Stimulated activated CD8-positive, alpha-beta memory T cell treated with anti-CD3 and anti-CD28 coated beads, Interleukin-4, amount 100 ng/mL, for 1 hour (primary cell): ENCODE results near the gene VWA8.
"Not testable (repeated sequence)": the region's sequence is repeated elsewhere in the genome, so short reads cannot be mapped to it uniquely, and the experiment has no call there.

ENCODE experiments used
- DNase-seq, 2 donors: peaks; one replicate each; pipeline ENCODE4 v3.0.0-alpha.2; 2020; ENCODE audit warnings: low read depth in 2 of 2, low spot score in 1 of 2

The VWA8 gene

DNA sequence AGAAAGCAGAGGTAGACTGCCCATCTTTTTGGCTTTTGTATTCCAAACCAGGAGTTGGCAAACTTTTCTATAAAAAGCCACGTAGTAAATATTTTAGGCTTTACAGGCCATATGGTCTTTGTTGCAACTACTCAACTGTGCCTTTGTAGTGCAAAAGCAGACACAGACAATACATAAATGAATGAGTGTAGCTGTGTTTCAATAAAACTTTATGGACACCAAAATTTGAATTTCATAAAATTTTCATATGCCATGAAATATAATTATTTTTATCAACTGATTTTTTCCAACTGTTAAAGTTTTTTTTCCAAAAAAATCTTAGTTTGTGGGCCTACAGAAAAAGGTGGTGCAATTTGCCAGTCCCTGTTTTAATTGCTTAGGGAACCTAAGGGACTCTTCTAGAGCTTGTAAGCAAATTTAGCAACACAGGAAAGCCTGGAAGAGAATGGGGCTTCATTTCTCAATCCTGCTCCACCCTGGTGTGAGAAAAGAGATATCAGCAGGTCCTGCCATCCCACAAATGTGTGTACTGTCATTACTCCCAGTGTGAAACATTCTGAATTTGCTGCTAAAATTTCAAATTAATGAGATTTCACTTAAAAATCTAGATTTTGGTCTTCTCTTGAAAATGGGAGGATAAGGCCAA, 309.4 kb downstream of the VWA8 start:
- DNase-seq: no peak

DNA sequence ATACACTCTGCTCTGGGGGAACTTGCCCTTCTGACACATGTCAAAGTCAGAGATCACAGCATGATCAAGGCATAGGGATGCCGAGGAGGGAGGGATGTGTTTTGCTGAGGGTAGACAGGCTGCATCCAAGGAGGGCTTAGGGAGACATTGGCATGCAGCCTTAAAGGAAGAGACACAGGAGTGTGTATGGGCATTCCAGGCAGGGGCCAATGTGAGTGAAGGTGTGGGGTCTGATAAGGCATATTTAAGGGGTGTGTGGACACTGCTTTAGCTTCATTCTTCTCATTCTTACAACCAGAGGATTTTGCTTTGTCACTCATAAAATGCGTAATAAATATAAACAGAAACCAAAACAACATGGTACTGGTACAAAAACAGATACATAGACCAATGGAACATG, 310.2 kb downstream of the VWA8 start:
- no peak for DNase-seq

DNA sequence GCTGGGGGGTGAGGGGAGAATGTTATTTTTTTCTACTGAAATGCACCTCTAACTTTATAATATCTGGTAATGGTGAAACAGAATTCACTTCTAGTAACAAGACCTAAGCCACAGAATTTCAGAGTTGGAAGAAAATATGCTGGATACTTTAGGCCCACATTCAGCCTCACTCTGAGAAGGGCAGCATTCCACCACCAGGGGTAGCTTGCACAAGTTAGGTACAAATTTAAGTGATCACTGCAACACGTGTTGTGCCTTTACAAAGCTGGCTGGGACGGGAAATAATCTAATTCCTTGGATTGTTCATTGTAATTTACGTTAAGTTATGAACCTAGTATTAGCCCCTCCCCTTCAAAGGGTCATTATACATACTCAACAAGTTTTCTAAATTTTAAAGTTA, 311.2 kb downstream of the VWA8 start:
- DNase-seq: no peak

DNA sequence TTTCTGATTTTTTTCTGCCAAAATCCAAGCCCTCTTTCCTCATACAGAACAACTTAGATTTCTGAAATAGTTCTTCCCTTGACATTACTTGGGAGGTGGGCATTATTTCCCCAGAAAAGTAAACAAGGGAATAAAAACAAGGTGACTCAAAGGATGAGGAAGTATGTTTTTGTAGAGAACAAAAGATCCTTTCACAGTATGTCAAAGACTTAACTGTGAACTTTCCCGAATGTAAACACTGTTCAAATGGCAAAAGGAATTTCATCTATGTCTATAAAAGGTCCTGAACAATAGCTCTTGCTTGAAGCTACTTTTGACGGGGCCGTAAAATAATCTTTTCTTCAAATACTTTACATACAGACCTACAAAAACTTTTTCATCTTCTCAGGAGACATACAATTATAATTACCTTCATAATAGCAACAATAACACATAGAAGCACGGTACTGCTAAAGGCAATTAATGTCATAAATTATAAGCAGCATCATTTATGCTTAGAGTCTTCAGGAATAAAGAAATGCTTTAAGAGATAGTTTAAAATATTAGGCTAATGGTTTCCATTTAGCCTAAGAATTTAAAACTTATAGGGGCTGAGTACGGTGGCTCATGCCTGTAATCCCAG, 312.5 kb downstream of the VWA8 start:
- no peak for DNase-seq

DNA sequence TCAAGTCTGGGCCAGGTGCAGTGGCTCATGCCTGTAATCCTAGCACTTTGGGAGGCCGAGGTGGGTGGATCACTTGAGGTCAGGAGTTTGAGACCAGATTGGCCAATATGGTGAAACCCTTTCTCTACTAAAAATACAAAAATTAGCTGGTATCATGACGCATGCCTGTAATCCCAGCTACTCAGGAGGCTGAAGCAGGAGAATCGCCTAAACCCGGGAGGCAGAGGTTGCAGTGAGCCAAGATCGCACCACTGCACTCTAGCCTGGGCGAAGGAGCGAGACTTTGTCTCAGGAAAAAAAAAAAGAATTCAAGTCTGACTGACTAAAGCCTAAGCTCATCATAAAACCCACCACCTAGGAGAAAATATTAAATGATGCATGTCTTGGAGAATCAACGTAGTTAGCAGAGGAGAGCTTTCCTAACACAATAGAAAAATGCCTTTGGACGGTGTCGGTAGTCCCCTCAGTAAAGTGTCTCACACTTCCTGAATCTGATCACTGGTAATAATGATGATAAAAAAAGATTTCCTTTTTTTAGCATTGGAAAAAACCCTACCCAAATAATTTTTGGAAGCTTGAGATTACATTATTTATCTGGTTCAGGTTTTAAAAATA, 313.1 kb downstream of the VWA8 start:
- DNase-seq: not testable (repeated sequence)

DNA sequence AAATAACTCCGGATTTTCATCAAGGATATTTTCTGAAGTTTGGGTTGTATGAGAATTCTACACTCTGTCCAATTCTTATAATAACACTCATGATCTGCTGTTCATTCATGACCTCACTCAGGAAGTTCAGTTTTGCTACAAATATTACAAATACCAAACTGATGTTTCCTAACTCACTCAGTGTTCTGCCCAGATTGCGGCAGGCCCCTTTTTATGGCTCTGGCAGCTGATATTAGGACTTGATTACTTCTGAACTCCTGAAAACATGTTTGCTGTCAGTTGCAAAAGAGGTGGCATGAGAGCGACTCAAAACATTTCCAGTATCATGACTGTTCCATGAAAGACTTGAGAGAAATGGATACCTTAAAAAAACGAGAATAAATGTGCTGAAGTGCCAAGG, 315.6 kb downstream of the VWA8 start:
- DNase-seq: no peak

DNA sequence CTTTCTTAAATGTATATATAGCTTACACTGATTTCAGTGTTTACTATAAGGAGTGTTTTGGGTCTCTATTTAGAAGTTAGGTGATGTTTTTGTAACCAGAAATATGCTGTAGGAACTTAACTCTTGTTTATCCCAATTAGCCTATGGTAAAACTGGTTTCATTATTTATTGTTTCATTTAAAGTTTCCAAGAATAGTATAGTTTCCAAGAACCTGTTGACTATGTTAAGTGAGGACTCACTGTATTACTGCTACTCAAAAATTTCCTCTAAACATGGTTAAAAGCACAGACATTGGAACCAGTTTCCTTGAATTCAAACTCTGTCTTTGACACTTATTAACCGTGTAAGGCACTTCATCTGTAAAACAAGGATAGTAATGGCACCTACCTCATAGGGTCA, 316.2 kb downstream of the VWA8 start:
- no peak for DNase-seq

DNA sequence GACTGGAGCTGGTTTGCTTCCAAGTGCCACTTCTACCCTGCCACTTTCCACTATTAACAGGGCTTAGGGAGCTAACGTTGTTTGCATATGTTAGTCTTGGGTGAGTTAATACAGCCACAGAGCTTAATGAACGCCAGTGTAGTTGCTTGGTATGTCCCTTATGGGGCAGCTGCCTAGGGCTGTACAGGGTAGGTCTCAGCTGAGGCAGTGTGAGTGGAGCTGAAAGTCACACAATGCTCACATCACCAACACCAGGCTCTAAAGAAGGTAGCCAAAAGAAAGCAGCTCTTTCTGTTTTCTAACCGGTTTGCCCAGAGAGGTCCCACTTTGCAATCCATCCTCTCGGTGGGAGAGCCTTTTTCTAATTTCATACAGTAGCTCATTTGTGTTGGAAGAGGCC, 317.4 kb downstream of the VWA8 start:
- DNase-seq: no peak

DNA sequence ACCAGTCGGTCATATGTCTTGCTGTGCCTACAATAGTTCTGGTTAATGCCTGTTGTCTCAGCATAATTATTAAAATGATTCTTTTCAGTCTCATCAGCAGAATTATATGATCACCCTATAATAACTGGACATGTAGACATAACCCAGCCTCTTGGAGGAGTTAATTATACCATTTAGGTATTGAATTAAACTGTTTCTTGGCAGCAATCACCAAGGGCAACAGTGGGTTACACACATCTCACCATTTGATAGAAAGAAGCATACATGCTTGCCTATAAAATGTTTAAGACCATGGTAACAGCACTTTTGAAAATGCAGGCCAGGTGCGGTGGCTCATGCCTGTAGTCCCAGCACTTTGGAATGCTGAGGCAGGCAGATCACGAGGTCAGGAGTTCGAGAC, 318.9 kb downstream of the VWA8 start:
- no peak for DNase-seq

DNA sequence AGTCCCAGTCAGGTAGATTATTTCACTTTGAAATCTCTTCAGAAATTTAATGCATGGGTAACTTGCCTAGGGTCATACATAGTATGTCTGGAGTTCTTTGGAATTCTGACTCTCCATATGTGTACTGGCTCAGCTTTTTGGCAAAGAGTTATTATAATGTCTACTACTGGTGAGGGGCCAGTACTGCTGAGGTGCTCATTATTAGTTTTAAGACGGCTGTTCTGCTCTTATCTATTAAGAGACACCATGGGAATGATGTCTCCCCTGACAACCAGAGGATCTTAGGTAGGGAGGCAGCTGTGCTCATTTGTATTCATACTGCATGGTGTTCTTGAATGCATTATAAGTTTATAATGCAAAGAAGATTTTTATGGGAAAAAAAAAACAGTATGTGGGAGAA, 319.5 kb downstream of the VWA8 start:
- no peak for DNase-seq

DNA sequence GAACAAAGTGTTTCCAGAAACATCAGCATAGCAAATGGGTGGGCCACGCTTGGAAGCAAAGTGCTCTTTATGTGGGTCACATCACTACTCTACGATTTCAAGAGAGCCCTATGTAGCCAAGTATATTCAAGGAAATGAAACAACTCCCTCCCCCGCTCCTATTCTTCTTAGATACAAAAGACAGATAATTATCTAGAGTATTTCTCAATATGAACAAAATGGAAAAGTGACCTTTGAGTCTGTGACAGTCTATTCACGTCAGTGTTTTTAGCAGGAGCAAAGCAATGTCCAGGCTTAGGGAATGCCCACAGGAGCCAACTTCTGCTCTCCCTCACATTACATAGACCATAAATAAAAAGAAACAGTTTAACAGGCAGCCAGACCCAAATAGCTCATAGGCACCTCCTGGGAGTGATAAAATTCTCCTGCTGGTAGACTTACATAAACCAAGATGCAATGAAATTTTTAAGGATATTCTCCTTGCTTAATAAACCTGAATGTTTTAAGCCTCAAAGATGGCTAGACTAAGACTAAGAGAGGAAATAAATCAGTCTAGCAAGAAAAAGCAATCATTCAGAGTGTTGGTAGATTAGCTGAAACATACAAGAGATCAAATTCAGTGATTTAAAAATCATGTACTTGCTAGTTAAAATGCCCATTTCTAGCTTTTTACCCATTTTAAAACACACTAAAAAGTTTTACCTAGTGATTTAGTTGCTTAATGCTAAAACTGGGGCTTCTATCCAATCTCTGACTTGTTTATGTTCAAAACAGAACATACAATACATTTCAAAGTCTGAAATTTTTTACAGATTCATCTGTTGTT, 320.7 kb downstream of the VWA8 start:
- DNase-seq: no peak

DNA sequence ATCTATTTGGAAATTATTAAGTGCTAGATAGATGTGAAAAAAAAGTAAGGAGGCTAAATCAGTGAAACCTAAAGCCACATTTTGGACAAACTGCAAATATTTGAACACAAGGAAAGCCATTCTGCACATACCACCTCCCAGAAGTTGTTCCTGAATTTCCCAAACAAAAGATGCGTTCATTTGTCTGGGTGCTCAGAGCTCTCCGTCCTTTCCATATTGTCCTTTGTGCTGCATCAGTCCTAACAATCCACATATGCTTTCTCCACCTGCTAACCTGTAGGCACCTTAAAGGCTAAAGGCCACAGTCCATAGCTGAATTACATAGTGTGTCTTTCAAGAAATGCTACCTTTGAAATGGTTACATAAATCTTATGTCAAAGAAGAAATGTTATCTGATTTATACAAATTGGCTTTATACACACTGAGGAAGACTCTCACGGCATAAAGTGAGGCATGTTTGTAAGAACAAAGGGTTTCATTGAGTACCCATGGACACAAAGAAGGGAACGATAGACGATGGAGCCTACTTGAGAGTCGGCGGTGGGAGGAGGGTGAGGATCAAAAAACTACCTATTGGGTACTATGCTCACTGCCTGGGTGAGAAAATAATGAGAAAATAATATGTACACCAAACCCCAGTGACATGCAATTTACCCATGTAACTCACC, 321.5 kb downstream of the VWA8 start:
- DNase-seq: no peak

DNA sequence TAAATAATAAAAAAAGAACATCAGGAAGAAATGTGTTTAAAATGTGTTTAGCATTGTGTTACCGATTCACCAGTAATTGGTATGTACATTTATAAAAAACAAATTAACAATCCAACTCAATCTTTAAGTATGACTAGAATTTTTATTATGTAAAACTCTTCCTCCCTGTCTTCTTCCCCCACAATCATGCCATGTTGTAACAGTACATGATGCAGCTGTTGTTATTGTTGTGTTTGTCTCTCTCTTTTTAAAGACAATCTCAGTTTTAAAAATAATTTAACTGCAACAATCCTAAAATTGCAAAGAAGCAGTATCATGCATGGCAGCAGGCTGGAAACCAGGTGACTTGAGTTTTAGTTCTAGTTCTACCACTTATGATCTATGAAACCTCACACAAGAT, 323.3 kb downstream of the VWA8 start:
- no peak for DNase-seq

DNA sequence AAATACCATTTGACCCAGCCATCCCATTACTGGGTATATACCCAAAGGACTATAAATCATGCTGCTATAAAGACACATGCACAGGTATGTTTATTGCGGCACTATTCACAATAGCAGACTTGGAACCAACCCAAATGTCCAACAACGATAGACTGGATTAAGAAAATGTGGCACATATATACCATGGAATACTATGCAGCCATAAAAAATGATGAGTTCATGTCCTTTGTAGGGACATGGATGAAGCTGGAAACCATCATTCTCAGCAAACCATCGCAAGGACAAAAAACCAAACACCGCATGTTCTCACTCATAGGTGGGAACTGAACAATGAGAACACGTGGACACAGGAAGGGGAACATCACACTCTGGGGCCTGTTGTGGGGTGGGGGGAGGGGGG, 323.9 kb downstream of the VWA8 start:
- not testable (repeated sequence) for DNase-seq

DNA sequence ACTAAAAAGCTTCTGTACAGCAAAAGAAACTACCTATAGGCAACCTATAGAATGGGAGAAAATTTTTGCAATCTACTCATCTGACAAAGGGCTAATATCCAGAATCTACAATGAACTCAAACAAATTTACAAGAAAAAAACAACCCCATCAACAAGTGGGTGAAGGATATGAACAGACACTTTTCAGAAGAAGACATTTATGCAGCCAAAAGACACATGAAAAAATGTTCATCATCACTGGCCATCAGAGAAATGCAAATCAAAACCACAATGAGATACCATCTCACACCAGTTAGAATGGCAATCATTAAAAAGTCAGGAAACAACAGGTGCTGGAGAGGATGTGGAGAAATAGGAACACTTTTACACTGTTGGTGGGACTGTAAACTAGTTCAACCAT, 324.3 kb downstream of the VWA8 start:
- DNase-seq: not testable (repeated sequence)

DNA sequence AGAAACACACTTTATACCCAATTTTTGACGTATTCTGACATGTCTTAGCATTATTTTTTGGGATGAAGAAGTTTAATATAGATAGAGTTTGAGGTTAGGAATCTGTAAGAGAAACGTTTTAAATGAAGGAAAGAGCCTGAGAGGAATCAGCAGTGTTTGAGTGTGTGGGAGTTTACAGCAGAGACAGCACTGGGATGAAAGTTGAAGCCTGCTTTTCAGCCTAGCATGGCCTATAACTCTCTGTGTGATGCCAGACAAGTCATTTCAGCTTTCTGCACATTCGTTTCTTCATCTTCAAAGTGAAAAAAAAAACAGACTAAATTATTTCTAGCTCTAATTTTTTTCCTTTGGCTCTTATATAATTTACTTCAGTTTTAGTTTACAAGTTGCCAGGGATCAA, 326.5 kb downstream of the VWA8 start:
- no peak for DNase-seq

DNA sequence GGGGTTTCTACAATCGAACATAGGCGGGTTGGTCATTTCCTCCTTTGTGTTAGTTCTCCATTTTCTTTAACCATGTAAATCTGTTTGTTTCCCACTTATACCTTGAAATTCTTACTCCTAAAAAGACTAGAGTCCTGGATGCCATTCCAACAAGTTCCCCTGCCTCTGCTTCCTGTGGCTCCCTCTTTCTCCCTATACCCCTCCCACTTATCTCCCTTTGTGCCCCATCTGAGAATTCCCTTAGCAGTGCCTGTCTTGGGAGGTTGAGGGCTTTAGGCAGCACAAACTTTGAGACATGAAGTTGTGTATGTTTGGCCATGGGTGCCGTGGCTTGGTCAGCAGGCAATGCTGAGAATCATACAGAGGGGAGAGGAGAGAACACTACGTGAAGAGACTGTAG, 327.1 kb downstream of the VWA8 start:
- DNase-seq: no peak

DNA sequence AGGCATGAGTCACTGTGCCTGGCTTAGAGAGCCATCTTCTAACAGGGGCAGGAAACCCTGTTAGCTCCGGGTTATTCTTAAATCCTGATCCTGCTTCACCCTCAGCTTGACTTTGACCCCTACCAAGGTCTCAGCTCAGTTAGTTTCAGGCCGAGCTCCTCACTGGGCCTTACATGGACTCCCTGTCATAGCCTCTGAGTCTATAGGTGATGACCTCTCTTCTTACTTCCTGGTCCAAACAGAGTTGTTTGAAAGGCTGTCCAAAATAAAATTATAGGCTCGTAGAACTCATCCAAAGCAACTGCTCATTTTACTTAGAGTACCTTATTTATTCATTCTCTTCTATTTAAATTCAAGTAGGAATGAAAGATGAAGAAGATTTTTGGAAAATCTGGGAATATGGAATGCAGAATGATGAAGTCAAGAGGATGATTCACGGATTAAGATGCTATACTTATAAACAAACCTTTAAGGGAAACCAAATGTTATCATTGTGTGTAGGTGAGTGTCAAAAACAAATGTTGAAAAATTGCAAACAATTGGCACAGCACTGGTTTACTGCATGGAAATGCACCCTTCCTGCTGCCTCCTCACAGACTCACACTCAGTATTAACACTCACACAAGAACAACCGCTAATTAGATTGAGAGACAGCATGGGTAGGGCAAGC, 329.5 kb downstream of the VWA8 start:
- no peak for DNase-seq

DNA sequence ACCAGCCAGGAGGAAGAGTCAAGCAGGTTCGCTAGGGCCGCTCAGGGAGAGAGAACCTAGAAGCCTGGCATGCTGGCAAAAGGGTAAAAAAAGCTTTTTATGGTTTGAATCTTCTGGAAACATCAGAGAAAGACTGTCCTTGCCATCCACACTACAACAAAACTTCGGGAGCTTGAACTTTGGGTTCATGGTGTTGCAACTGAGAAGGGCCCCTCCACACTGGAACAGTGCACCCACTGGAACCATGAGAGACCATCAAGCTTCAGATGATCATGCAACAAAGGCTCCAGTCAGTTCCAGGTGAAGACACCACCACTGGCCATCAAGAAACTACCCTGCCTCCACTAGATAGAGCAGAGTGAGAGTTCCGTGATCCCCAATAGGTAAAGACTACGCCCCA, 333.5 kb downstream of the VWA8 start:
- no peak for DNase-seq

DNA sequence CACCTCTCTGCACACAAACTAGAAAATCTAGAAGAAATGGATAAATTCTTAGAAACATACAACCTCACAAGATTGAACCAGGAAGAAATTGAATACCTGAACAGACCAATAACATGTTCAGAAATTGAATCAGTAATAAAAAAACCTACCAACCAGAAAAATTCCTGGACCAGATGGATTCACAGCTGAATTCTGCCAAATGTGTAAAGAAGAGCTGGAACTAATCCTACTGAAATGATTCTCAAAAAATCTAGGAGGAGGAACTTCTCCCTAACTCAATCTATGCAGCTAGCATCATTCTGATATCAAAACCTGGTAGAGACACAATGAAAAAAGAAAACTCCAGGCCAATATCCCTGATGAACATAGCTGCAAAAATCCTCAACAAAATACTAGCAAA, 336.9 kb downstream of the VWA8 start:
- no peak for DNase-seq
